ENCODE measurements around the gene MSI2.

DNA sequence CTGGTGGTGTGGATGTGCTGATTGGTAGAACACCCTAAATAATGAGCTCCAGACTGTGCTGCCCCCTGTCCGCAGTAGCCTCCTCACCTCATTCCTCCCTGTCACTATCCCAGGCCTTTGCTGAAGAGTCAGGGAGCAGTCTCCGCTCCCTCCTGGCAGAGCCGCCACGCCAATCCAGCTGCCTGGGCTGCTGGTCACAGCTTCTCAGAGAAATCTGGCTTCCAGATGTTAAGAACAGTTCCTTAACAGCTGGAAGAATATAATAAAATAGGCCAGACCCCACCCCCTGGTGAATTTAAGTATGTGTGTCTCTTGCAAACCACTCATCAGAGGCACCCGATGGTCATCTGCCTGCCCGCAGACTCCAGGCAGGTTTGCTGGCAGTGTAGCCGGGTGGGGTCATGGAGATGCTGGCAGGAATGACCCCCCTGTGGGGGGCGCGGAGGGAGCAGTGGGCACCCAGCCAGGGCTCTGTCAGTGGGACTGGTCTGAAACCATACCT, 327.8 kb downstream of the MSI2 start:
- no peak for TF ChIP-seq ZNF384 (IDR thresholded peaks at IDR 0.05)
- TF ChIP-seq BHLHE40 (IDR thresholded peaks at IDR 0.05; ENCODE audit: borderline replicate concordance): no peak
- TF ChIP-seq FOXK2 (IDR thresholded peaks at IDR 0.05): no peak
- TF ChIP-seq HDGF (IDR thresholded peaks at IDR 0.05; ENCODE audit: borderline replicate concordance): no peak
- TF ChIP-seq NFRKB (IDR thresholded peaks at IDR 0.05): no peak
- no peak for TF ChIP-seq FOXM1 (IDR thresholded peaks at IDR 0.05; ENCODE audit: borderline replicate concordance)
- no peak for TF ChIP-seq SP1 (IDR thresholded peaks at IDR 0.05)
- TF ChIP-seq TARDBP (IDR thresholded peaks at IDR 0.05): no peak
- TF ChIP-seq LEF1 (IDR thresholded peaks at IDR 0.05; ENCODE audit: borderline replicate concordance): no peak
- TF ChIP-seq ARNT (IDR thresholded peaks at IDR 0.05): no peak
- TF ChIP-seq ELF4 (IDR thresholded peaks at IDR 0.05): no peak
- no peak for TF ChIP-seq SUZ12 (IDR thresholded peaks at IDR 0.05)
- no peak for TF ChIP-seq FOXA1 (IDR thresholded peaks at IDR 0.05)
- TF ChIP-seq L3MBTL2 (conservative IDR thresholded peaks at IDR 0.05): no peak

All from HEK293T (cell line).